Left ventricle myocardium superior (tissue), 1 donor: ENCODE results near the gene ZFPL1. TPM values are rescaled to one million over a fixed set of nuclear protein-coding genes. Genes with fewer than 3 reads are reported as not detected.

Experiments used
- ATAC-seq: fragments of 200-7000 bp; cut with Tn5 transposase; one replicate; pipeline ENCODE4 v1.9.1; 2020; ENCODE audit warnings: mild to moderate bottlenecking, moderate library complexity
- DNase-seq: peaks from one replicate; pipeline ENCODE4 v3.0.0-alpha.2; 2020
- intact Hi-C: fragments of 100-400 bp; cut with micrococcal nuclease; formaldehyde crosslinking; loops from one replicate; pipeline ENCODE4 v1.11.0; 2022
- microRNA-seq: library from miRNA; unstranded; fragments of <30 nt; microRNA quantifications from one replicate; pipeline ENCODE4 v1.2.0, GENCODE V29; 2020; ENCODE audit warnings: borderline number of aligned reads
- total RNA-seq: library from RNA; stranded (reverse); fragmentation: NEBNext Ultra II Directional; extraction: Animal tissue kit (Norgen Biotek cat#: 25700); gene quantifications from one replicate; pipeline ENCODE4 v1.2.1, GENCODE V29; 2021
- donor health status: DM: no; HTN: yes; CAD: no; lungs with severe emphysema.

The ZFPL1 gene
- total RNA-seq, 1 donor from 2014 or later = 23.7 TPM

GRCh38 chr11:65135633-65136145 is 51.7 kb downstream of the ZFPL1 start:
- intact Hi-C loops = no loop called here
- DNase-seq (no peak), ATAC-seq (no peak)

- ATAC-seq (no peak), DNase-seq (no peak)
- intact Hi-C loops = no loop called here
Measured at GRCh38 chr11:65136515-65137096, 52.6 kb downstream of the ZFPL1 start.

Small RNA genes within 50 kb of the gene (microRNA-seq; reads per million reads assigned to microRNA genes)
- not detected for gene MIR6751

Other genes starting within 250 kb of the ZFPL1 start
- 0.40 TPM for gene CDC42BPG, start 239.6 kb upstream of the ZFPL1 start, total RNA-seq
- gene EHD1, start 205.6 kb upstream of the ZFPL1 start, total RNA-seq = 52.5 TPM
- 13.0 TPM for gene ATG2A, start 167.0 kb upstream of the ZFPL1 start, total RNA-seq
- gene PPP2R5B, start 159.5 kb upstream of the ZFPL1 start, total RNA-seq = 18.4 TPM
- not detected for gene GPHA2, start 148.3 kb upstream of the ZFPL1 start, total RNA-seq
- gene MAJIN, start 112.1 kb upstream of the ZFPL1 start, total RNA-seq = not detected
- 1.2 TPM for gene BATF2, start 87.3 kb upstream of the ZFPL1 start, total RNA-seq
- gene ARL2, start 70.1 kb upstream of the ZFPL1 start, total RNA-seq = 115 TPM
- gene SNX15, start 56.8 kb upstream of the ZFPL1 start, total RNA-seq = 19.3 TPM
- gene SAC3D1, start 43.0 kb upstream of the ZFPL1 start, total RNA-seq = 7.5 TPM
- 5.3 TPM for gene NAALADL1, start 25.7 kb upstream of the ZFPL1 start, total RNA-seq
- 1.3 TPM for gene CDCA5, start 182 bp upstream of the ZFPL1 start, total RNA-seq
- 84.8 TPM for gene VPS51, start 12.0 kb downstream of the ZFPL1 start, total RNA-seq
- 112 TPM for gene TM7SF2, start 27.6 kb downstream of the ZFPL1 start, total RNA-seq
- 5.5 TPM for gene ZNHIT2, start 33.5 kb downstream of the ZFPL1 start, total RNA-seq
- 724 TPM for gene FAU, start 37.9 kb downstream of the ZFPL1 start, total RNA-seq
- 33.7 TPM for gene MRPL49, start 38.1 kb downstream of the ZFPL1 start, total RNA-seq
- 38.6 TPM for gene SYVN1, start 50.3 kb downstream of the ZFPL1 start, total RNA-seq
- gene SPDYC, start 86.0 kb downstream of the ZFPL1 start, total RNA-seq = not detected
- gene CAPN1, start 97.7 kb downstream of the ZFPL1 start, total RNA-seq = 90.1 TPM
- 3.5 TPM for gene POLA2, start 177.7 kb downstream of the ZFPL1 start, total RNA-seq
- 13.0 TPM for gene CDC42EP2, start 230.6 kb downstream of the ZFPL1 start, total RNA-seq
- 53.9 TPM for gene DPF2, start 249.6 kb downstream of the ZFPL1 start, total RNA-seq